ENCODE measurements around the gene TBL1Y.

Gene TBL1Y

GRCh38 chrY:6968191-6968590, 57.7 kb downstream of the TBL1Y start:
- Histone ChIP-seq H3K36me3 (ENCODE audit: control insufficient read depth in 1 of 2, insufficient read depth in 2 of 2, low read length in 2 of 2) (no peaks in the 10 kb centered on the region), H3K9ac (ENCODE audit: low read depth in 1 of 2, low read length in 2 of 2) (no peak overlapping the region), H3K27me3 (ENCODE audit: control insufficient read depth in 1 of 2, insufficient read depth in 2 of 2, low read length in 2 of 2) (no peaks in the 10 kb centered on the region), H3K27ac (ENCODE audit: low read depth, low read length) (no peak overlapping the region), H3K9me3 (ENCODE audit: control insufficient read depth in 1 of 2, low read length in 2 of 2) (no peaks in the 10 kb centered on the region), H3K4me3 (ENCODE audit: low read depth in 1 of 2, low read length in 2 of 2) (no peak overlapping the region), H3K4me1 (ENCODE audit: control insufficient read depth in 1 of 2, insufficient read depth in 2 of 2, low read length in 2 of 2) (no peaks in the 10 kb centered on the region)

GRCh38 chrY:6972271-6972887, 61.9 kb downstream of the TBL1Y start:
- no peaks in the 10 kb centered on the region for H3K36me3 ChIP-seq (ENCODE audit: control insufficient read depth in 1 of 2, insufficient read depth in 2 of 2, low read length in 2 of 2)

GRCh38 chrY:6974971-6975370, 64.5 kb downstream of the TBL1Y start:
- H3K36me3 ChIP-seq (ENCODE audit: control insufficient read depth in 1 of 2, insufficient read depth in 2 of 2, low read length in 2 of 2), result no peaks in the 10 kb centered on the region
- H3K4me3 ChIP-seq (ENCODE audit: low read depth in 1 of 2, low read length in 2 of 2), result no peak overlapping the region
- H3K27ac ChIP-seq (ENCODE audit: low read depth, low read length), result no peak overlapping the region
- no peaks in the 10 kb centered on the region for H3K9me3 ChIP-seq (ENCODE audit: control insufficient read depth in 1 of 2, low read length in 2 of 2)
- no peak overlapping the region for H3K9ac ChIP-seq (ENCODE audit: low read depth in 1 of 2, low read length in 2 of 2)
- no peaks in the 10 kb centered on the region for H3K27me3 ChIP-seq (ENCODE audit: control insufficient read depth in 1 of 2, insufficient read depth in 2 of 2, low read length in 2 of 2)
- no peaks in the 10 kb centered on the region for H3K4me1 ChIP-seq (ENCODE audit: control insufficient read depth in 1 of 2, insufficient read depth in 2 of 2, low read length in 2 of 2)

More at GRCh38 chrY:6972271-6972887, 61.9 kb downstream of the TBL1Y start:
- no peaks in the 10 kb centered on the region for H3K4me1 ChIP-seq (ENCODE audit: control insufficient read depth in 1 of 2, insufficient read depth in 2 of 2, low read length in 2 of 2)
- no peak overlapping the region for H3K9ac ChIP-seq (ENCODE audit: low read depth in 1 of 2, low read length in 2 of 2)
- H3K4me3 ChIP-seq (ENCODE audit: low read depth in 1 of 2, low read length in 2 of 2), result no peak overlapping the region
- no peaks in the 10 kb centered on the region for H3K27me3 ChIP-seq (ENCODE audit: control insufficient read depth in 1 of 2, insufficient read depth in 2 of 2, low read length in 2 of 2)
- H3K27ac ChIP-seq (ENCODE audit: low read depth, low read length), result no peak overlapping the region
- H3K9me3 ChIP-seq (ENCODE audit: control insufficient read depth in 1 of 2, low read length in 2 of 2), result no peaks in the 10 kb centered on the region

DNA sequence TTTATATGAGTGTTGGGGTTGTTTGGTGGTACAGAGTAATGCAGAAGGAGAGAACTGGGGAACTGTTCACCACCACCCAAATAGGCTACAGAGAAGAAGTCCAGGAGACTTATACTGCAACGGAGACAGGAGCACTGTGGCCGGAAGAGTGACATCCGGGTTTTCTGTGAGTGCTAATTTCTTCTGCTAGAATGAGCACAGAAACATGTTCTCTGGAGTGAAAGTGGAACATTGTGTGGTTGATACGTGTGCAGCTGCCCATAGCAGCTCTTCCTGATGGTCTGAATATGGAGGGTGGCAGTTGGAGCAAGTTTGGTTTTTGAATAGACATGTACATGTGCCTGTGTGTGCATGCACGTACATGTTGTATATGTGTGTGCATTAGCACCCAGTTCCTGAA, 67.3 kb downstream of the TBL1Y start:
- Histone ChIP-seq H3K4me1 (ENCODE audit: control insufficient read depth in 1 of 2, insufficient read depth in 2 of 2, low read length in 2 of 2) (no peaks in the 10 kb centered on the region), H3K9ac (ENCODE audit: low read depth in 1 of 2, low read length in 2 of 2) (no peak overlapping the region), H3K27ac (ENCODE audit: low read depth, low read length) (no peak overlapping the region), H3K4me3 (ENCODE audit: low read depth in 1 of 2, low read length in 2 of 2) (no peak overlapping the region), H3K36me3 (ENCODE audit: control insufficient read depth in 1 of 2, insufficient read depth in 2 of 2, low read length in 2 of 2) (no peaks in the 10 kb centered on the region), H3K9me3 (ENCODE audit: control insufficient read depth in 1 of 2, low read length in 2 of 2) (no peaks in the 10 kb centered on the region), H3K27me3 (ENCODE audit: control insufficient read depth in 1 of 2, insufficient read depth in 2 of 2, low read length in 2 of 2) (no peaks in the 10 kb centered on the region)

DNA sequence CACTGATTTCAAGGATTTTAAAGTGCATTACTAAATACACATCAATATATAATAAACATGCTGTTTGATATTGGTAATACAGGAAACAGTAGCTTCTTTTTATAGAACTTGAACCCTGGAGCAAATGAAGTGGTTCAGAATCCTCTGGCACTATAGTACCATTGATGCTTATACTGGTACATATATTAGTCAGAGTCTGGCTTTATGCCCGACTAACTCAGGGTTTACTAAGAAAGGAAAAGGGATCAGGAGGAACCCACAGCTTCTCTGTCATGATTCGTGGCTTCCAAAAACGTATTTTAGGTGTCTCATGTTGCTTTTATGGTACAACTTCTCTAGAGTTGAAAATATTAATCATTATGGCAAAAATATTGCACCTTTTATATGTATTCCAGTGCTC, 72.7 kb downstream of the TBL1Y start:
- Histone ChIP-seq H3K36me3 (ENCODE audit: control insufficient read depth in 1 of 2, insufficient read depth in 2 of 2, low read length in 2 of 2) (no peaks in the 10 kb centered on the region), H3K4me3 (ENCODE audit: low read depth in 1 of 2, low read length in 2 of 2) (no peak overlapping the region), H3K27me3 (ENCODE audit: control insufficient read depth in 1 of 2, insufficient read depth in 2 of 2, low read length in 2 of 2) (no peaks in the 10 kb centered on the region), H3K27ac (ENCODE audit: low read depth, low read length) (no peak overlapping the region), H3K4me1 (ENCODE audit: control insufficient read depth in 1 of 2, insufficient read depth in 2 of 2, low read length in 2 of 2) (no peaks in the 10 kb centered on the region), H3K9me3 (ENCODE audit: control insufficient read depth in 1 of 2, low read length in 2 of 2) (no peaks in the 10 kb centered on the region), H3K9ac (ENCODE audit: low read depth in 1 of 2, low read length in 2 of 2) (no peak overlapping the region)

DNA sequence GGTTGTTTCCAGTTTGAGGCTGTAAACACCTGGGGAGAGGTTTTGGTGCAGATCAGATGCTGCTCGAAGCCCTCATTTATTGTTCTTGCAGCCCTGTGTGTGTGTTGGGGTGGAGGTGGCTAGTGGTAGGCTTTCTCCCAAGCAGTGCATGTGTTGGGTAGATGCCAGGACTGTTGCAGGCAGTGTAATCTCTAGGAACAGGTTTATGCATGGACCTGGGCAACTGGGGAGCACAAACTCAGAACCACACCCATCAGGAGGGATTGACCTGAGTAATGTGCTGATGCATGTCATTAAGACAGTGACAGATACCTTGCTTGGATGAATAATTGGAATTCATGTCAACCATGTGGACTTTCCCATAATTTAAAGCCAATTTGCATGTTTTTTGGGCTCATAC, 77.3 kb downstream of the TBL1Y start:
- Histone ChIP-seq H3K27me3 (ENCODE audit: control insufficient read depth in 1 of 2, insufficient read depth in 2 of 2, low read length in 2 of 2) (no peaks in the 10 kb centered on the region), H3K9me3 (ENCODE audit: control insufficient read depth in 1 of 2, low read length in 2 of 2) (no peaks in the 10 kb centered on the region), H3K4me3 (ENCODE audit: low read depth in 1 of 2, low read length in 2 of 2) (no peak overlapping the region), H3K27ac (ENCODE audit: low read depth, low read length) (no peak overlapping the region), H3K36me3 (ENCODE audit: control insufficient read depth in 1 of 2, insufficient read depth in 2 of 2, low read length in 2 of 2) (no peaks in the 10 kb centered on the region), H3K9ac (ENCODE audit: low read depth in 1 of 2, low read length in 2 of 2) (no peak overlapping the region), H3K4me1 (ENCODE audit: control insufficient read depth in 1 of 2, insufficient read depth in 2 of 2, low read length in 2 of 2) (no peaks in the 10 kb centered on the region)

DNA sequence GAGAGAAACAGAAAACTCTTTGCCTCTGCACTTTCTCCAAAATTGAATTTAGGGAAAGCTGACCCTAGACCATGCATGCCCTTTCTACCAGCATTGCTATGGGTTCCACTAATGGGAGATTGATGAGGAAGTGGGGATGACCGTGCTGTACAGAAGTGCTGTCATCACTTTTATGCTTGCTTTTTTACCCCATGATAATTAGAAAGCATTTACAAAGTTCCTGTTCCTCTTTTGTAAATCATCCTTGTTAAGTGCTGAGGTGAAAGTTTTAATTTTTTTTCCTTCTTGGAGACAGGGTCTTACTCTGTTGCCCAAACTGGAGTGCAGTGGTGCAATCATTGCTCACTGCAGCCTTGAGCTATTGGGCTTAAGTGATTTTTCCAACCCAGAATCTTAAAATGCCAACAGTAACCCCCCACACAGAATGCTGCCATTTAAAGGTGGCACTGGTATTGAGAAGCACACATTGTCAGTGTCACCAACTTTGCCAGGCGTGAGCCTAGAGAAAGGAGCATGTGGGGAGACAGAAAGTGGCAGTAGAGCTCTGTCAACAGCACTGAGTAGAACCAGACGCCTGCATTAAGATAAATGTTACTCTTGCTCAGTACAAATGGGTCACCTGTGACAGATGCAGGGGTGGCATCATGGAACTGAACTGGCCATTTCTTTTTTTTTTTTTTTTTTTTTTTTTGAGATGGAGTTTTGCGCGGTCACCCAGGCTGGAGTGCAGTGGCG, 79.6 kb downstream of the TBL1Y start:
- H3K27ac ChIP-seq (ENCODE audit: low read depth, low read length), result no peak overlapping the region
- no peak overlapping the region for H3K9ac ChIP-seq (ENCODE audit: low read depth in 1 of 2, low read length in 2 of 2)
- H3K9me3 ChIP-seq (ENCODE audit: control insufficient read depth in 1 of 2, low read length in 2 of 2), result no peaks in the 10 kb centered on the region
- no peak overlapping the region for H3K4me3 ChIP-seq (ENCODE audit: low read depth in 1 of 2, low read length in 2 of 2)
- no peaks in the 10 kb centered on the region for H3K36me3 ChIP-seq (ENCODE audit: control insufficient read depth in 1 of 2, insufficient read depth in 2 of 2, low read length in 2 of 2)
- no peaks in the 10 kb centered on the region for H3K27me3 ChIP-seq (ENCODE audit: control insufficient read depth in 1 of 2, insufficient read depth in 2 of 2, low read length in 2 of 2)
- no peaks in the 10 kb centered on the region for H3K4me1 ChIP-seq (ENCODE audit: control insufficient read depth in 1 of 2, insufficient read depth in 2 of 2, low read length in 2 of 2)

- no peak overlapping the region for H3K27ac ChIP-seq (ENCODE audit: low read depth, low read length)
- H3K4me3 ChIP-seq (ENCODE audit: low read depth in 1 of 2, low read length in 2 of 2), result no peak overlapping the region
- no peaks in the 10 kb centered on the region for H3K36me3 ChIP-seq (ENCODE audit: control insufficient read depth in 1 of 2, insufficient read depth in 2 of 2, low read length in 2 of 2)
- H3K27me3 ChIP-seq (ENCODE audit: control insufficient read depth in 1 of 2, insufficient read depth in 2 of 2, low read length in 2 of 2), result no peaks in the 10 kb centered on the region
- H3K9ac ChIP-seq (ENCODE audit: low read depth in 1 of 2, low read length in 2 of 2), result no peak overlapping the region
- H3K4me1 ChIP-seq (ENCODE audit: control insufficient read depth in 1 of 2, insufficient read depth in 2 of 2, low read length in 2 of 2), result no peaks in the 10 kb centered on the region
- no peaks in the 10 kb centered on the region for H3K9me3 ChIP-seq (ENCODE audit: control insufficient read depth in 1 of 2, low read length in 2 of 2)
Observed at GRCh38 chrY:6992041-6992440, 81.5 kb downstream of the TBL1Y start.

- H3K27me3 ChIP-seq (ENCODE audit: control insufficient read depth in 1 of 2, insufficient read depth in 2 of 2, low read length in 2 of 2), result no peaks in the 10 kb centered on the region
- no peaks in the 10 kb centered on the region for H3K9me3 ChIP-seq (ENCODE audit: control insufficient read depth in 1 of 2, low read length in 2 of 2)
- H3K9ac ChIP-seq (ENCODE audit: low read depth in 1 of 2, low read length in 2 of 2), result no peak overlapping the region
- H3K27ac ChIP-seq (ENCODE audit: low read depth, low read length), result no peak overlapping the region
- no peaks in the 10 kb centered on the region for H3K4me1 ChIP-seq (ENCODE audit: control insufficient read depth in 1 of 2, insufficient read depth in 2 of 2, low read length in 2 of 2)
- no peaks in the 10 kb centered on the region for H3K36me3 ChIP-seq (ENCODE audit: control insufficient read depth in 1 of 2, insufficient read depth in 2 of 2, low read length in 2 of 2)
- no peak overlapping the region for H3K4me3 ChIP-seq (ENCODE audit: low read depth in 1 of 2, low read length in 2 of 2)
Observed at GRCh38 chrY:6995987-6996386, 85.5 kb downstream of the TBL1Y start.

- no peaks in the 10 kb centered on the region for H3K27me3 ChIP-seq (ENCODE audit: control insufficient read depth in 1 of 2, insufficient read depth in 2 of 2, low read length in 2 of 2)
- no peaks in the 10 kb centered on the region for H3K9me3 ChIP-seq (ENCODE audit: control insufficient read depth in 1 of 2, low read length in 2 of 2)
- H3K4me1 ChIP-seq (ENCODE audit: control insufficient read depth in 1 of 2, insufficient read depth in 2 of 2, low read length in 2 of 2), result no peaks in the 10 kb centered on the region
- H3K9ac ChIP-seq (ENCODE audit: low read depth in 1 of 2, low read length in 2 of 2), result no peak overlapping the region
- H3K4me3 ChIP-seq (ENCODE audit: low read depth in 1 of 2, low read length in 2 of 2), result no peak overlapping the region
- no peaks in the 10 kb centered on the region for H3K36me3 ChIP-seq (ENCODE audit: control insufficient read depth in 1 of 2, insufficient read depth in 2 of 2, low read length in 2 of 2)
- no peak overlapping the region for H3K27ac ChIP-seq (ENCODE audit: low read depth, low read length)
Observed at GRCh38 chrY:6997503-6998066, 87.1 kb downstream of the TBL1Y start.

All from duodenal mucosa (tissue), 2 donors.